ENCODE data around the gene TIMM44. TPM values are rescaled to one million over a fixed set of nuclear protein-coding genes. Genes with fewer than 3 reads are reported as not detected.

Gene TIMM44
- total and polyA plus RNA-seq, 10 of the 15 experiments (the other 5 are each of a cell fraction or from before 2014, with no cell fraction given), result 6.6 to 90.7 (median 57.6) TPM

DNA sequence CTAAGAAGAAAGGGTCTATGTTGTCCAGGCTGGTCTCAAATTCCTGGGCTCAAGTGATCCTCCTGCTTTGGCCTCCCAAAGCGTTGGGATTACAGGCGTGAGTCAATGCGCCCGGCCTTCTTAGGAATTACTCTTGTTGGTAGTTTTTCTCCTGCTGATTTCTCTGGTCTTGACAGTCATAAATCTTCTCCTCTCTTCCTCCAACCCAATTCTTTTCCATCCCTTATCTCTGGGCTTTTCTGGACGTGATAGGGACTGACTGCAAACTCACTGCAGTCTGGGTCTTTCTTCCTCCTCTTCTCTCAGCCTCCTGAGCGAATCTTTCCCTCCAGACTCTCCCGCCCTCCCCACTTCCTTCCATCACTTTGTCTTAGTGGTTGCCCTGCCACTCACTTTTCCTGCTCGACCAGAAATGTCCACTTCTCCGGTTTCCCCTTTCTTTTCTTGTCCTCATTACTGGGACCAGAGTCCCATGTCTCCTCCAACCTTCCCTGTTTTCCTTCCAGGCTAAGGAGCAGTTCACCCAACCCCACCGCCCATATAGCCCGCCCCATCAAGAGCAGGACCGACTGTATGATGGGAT lies 21.9 kb upstream of the TIMM44 start:
- 83% methylated on average over 12 of the region's 12 CpGs for WGBS (ENCODE audit: insufficient coverage, insufficient replicate concordance, low lambda C conversion rate, missing lambda C conversion rate)
- DNase-seq (ENCODE audit: low read depth, low spot score), result no peak
- H3K4me2 ChIP-seq (ENCODE audit: control insufficient read depth, insufficient read depth), result no peak overlapping the region
- H3K27me3 ChIP-seq (replicated peaks in 1 of 2; ENCODE audit: control insufficient read depth in 2 of 2, insufficient read depth in 2 of 2, low read length in 1 of 2), result no peaks in the 10 kb centered on the region
- no peak overlapping the region for H3K27ac ChIP-seq (ENCODE audit: control insufficient read depth, insufficient read depth)
- no peak for ATAC-seq
- BruUV-seq (replicated peaks), result no TSS peak
- peaks cover 30 to 36% of the 10 kb centered on the region in 2 experiments; a peak in 3 of 4 replicates for H3K36me3 ChIP-seq (ENCODE audit: control insufficient read depth in 2 of 2, insufficient read depth in 2 of 2, low read length in 1 of 2)
- ChIA-PET RAD21 (ENCODE audit: unreplicated experiment) (no interaction called here), SMC1A (ENCODE audit: uncharacterized antibody, unreplicated experiment) (interaction anchor here (0.6 to 1.0 kb wide), 2 partner anchors 21 to 120 kb away, joined by 3 to 4 read pairs; partner anchors contain the start of gene TIMM44), POLR2A (no interaction called here), CTCF (no interaction called here)
- FAIRE-seq, result no peak
- no peak overlapping the region for H3K4me3 ChIP-seq
- H3K79me2 ChIP-seq (ENCODE audit: control insufficient read depth, insufficient read depth, low read length), result no peaks in the 10 kb centered on the region
- TF ChIP-seq, protein P1, sequence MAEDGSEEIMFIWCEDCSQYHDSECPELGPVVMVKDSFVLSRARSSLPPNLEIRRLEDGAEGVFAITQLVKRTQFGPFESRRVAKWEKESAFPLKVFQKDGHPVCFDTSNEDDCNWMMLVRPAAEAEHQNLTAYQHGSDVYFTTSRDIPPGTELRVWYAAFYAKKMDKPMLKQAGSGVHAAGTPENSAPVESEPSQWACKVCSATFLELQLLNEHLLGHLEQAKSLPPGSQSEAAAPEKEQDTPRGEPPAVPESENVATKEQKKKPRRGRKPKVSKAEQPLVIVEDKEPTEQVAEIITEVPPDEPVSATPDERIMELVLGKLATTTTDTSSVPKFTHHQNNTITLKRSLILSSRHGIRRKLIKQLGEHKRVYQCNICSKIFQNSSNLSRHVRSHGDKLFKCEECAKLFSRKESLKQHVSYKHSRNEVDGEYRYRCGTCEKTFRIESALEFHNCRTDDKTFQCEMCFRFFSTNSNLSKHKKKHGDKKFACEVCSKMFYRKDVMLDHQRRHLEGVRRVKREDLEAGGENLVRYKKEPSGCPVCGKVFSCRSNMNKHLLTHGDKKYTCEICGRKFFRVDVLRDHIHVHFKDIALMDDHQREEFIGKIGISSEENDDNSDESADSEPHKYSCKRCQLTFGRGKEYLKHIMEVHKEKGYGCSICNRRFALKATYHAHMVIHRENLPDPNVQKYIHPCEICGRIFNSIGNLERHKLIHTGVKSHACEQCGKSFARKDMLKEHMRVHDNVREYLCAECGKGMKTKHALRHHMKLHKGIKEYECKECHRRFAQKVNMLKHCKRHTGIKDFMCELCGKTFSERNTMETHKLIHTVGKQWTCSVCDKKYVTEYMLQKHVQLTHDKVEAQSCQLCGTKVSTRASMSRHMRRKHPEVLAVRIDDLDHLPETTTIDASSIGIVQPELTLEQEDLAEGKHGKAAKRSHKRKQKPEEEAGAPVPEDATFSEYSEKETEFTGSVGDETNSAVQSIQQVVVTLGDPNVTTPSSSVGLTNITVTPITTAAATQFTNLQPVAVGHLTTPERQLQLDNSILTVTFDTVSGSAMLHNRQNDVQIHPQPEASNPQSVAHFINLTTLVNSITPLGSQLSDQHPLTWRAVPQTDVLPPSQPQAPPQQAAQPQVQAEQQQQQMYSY (CRISPR knock-in tag; IDR thresholded peaks at IDR 0.05), result no peak
- TF ChIP-seq FOS (IDR thresholded peaks at IDR 0.05; ENCODE audit: borderline replicate concordance, extremely low read depth, insufficient read length) (no peak), BHLHE40 (IDR thresholded peaks at IDR 0.05; ENCODE audit: borderline replicate concordance in 1 of 2, low read depth in 2 of 2, low read length in 1 of 2) (no peak), NFYA (IDR thresholded peaks at IDR 0.05; ENCODE audit: borderline replicate concordance, low read depth, low read length) (no peak), ZNF384 (IDR thresholded peaks at IDR 0.05; ENCODE audit: borderline replicate concordance, low read depth, low read length) (no peak), EGR1 (IDR thresholded peaks at IDR 0.05; ENCODE audit: borderline replicate concordance in 1 of 2, low read depth in 2 of 2, low read length in 2 of 2) (no peak), LARP7 (IDR thresholded peaks at IDR 0.05) (no peak), TARDBP (IDR thresholded peaks at IDR 0.05; ENCODE audit: borderline replicate concordance) (no peak), SPI1 (IDR thresholded peaks at IDR 0.05; ENCODE audit: borderline replicate concordance, insufficient read depth, low read depth, low read length) (no peak)
- TF ChIP-seq, protein P2, sequence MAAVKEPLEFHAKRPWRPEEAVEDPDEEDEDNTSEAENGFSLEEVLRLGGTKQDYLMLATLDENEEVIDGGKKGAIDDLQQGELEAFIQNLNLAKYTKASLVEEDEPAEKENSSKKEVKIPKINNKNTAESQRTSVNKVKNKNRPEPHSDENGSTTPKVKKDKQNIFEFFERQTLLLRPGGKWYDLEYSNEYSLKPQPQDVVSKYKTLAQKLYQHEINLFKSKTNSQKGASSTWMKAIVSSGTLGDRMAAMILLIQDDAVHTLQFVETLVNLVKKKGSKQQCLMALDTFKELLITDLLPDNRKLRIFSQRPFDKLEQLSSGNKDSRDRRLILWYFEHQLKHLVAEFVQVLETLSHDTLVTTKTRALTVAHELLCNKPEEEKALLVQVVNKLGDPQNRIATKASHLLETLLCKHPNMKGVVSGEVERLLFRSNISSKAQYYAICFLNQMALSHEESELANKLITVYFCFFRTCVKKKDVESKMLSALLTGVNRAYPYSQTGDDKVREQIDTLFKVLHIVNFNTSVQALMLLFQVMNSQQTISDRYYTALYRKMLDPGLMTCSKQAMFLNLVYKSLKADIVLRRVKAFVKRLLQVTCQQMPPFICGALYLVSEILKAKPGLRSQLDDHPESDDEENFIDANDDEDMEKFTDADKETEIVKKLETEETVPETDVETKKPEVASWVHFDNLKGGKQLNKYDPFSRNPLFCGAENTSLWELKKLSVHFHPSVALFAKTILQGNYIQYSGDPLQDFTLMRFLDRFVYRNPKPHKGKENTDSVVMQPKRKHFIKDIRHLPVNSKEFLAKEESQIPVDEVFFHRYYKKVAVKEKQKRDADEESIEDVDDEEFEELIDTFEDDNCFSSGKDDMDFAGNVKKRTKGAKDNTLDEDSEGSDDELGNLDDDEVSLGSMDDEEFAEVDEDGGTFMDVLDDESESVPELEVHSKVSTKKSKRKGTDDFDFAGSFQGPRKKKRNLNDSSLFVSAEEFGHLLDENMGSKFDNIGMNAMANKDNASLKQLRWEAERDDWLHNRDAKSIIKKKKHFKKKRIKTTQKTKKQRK (IDR thresholded peaks at IDR 0.05; ENCODE audit: low read depth, low read length), result no peak
- H2AFZ ChIP-seq (ENCODE audit: control insufficient read depth, low read depth, low read length), result no peak overlapping the region
- no peaks in the 10 kb centered on the region for H3K4me1 ChIP-seq (ENCODE audit: control insufficient read depth, insufficient read depth, low read length)
- no peak overlapping the region for H3K9ac ChIP-seq (ENCODE audit: control insufficient read depth, insufficient read depth, low read length)
- H4K20me1 ChIP-seq (ENCODE audit: control insufficient read depth, insufficient read depth), result no peaks in the 10 kb centered on the region
- H3K9me3 ChIP-seq (replicated peaks; ENCODE audit: control insufficient read depth, insufficient read depth, low read length), result no peaks in the 10 kb centered on the region
- intact Hi-C loops (cut with micrococcal nuclease; ENCODE audit: unreplicated experiment), result no loop called here
- in situ Hi-C loops (cut with MboI), result no loop called here

Measured in GM12878 (cell line).